Stomach (tissue), 9 donors: ENCODE data around the gene GRK1. TPM values are rescaled to one million over a fixed set of nuclear protein-coding genes. Genes with fewer than 3 reads are reported as not detected.

ENCODE experiments used
- DNase-seq, 2 donors: peaks; one replicate each; pipeline versions ENCODE4 v3.0.0 to v3.0.0-alpha.2; 2013 to 2019
- H3K27ac ChIP-seq, 5 donors: fragments of 200-600 bp in 4 of 5; sonication (generic) in 4 of 5; one replicate each; pipeline ENCODE4 v1.5.1; 2013 to 2019; ENCODE audit warnings: mild to moderate bottlenecking in 1 of 5, moderate library complexity in 1 of 5
- H3K27me3 ChIP-seq, 3 donors: fragments of 200-600 bp; sonication (generic); one replicate each; pipeline ENCODE4 v1.5.1; 2017 to 2019; ENCODE audit warnings: mixed run types in 1 of 3
- H3K36me3 ChIP-seq, 4 donors: fragments of 200-600 bp; sonication (generic); 1 replicate in 3 of 4; 2 replicates in 1 of 4; pipeline ENCODE4 v1.5.1; 2016 to 2019
- H3K4me1 ChIP-seq, 4 donors: fragments of 200-600 bp; sonication (generic); one replicate each; pipeline ENCODE4 v1.5.1; 2016 to 2019
- H3K4me3 ChIP-seq, 4 donors: fragments of 200-600 bp; sonication (generic) in 3 of 4; one replicate each; pipeline ENCODE4 v1.5.1; 2016 to 2019; ENCODE audit warnings: mild to moderate bottlenecking in 1 of 4
- H3K9me3 ChIP-seq, 4 donors: fragments of 200-600 bp; sonication (generic); one replicate each; pipeline ENCODE4 v1.5.1; 2016 to 2019
- EP300 ChIP-seq: sonication (generic); formaldehyde crosslinking; IDR thresholded peaks from one replicate; pipeline ENCODE4 v1.6.1; 2017; ENCODE audit warnings: antibody characterized with exemption
- POLR2A ChIP-seq, 4 donors: fragments of 450-650 bp; IDR thresholded peaks; one replicate each; pipeline ENCODE4 v1.6.1; 2016; ENCODE audit warnings: antibody characterized with exemption in 4 of 4, control low read depth in 2 of 4, mild to moderate bottlenecking in 1 of 4, moderate library complexity in 1 of 4
- POLR2AphosphoS5 ChIP-seq, 3 donors: sonication (generic); formaldehyde crosslinking; IDR thresholded peaks; one replicate each; pipeline ENCODE4 v1.6.1; 2016; ENCODE audit warnings: antibody characterized with exemption in 3 of 3
- WGBS, 5 donors: extraction: QIAGEN DNeasy Blood & Tissue Kit in 3 of 5; methylation state at CpG; one replicate each; pipeline versions ENCODE4 v1.1.5 to v1.1.7; 2013 to 2018; 5-methylcytosine and 5-hydroxymethylcytosine counted together
- intact Hi-C: fragments of 100-400 bp; cut with DNase I; formaldehyde crosslinking; loops from one replicate; pipeline ENCODE4 v1.15.1; 2023; ENCODE audit warnings: low total_unique reads
- polyA plus RNA-seq, 3 donors: library from polyadenylated mRNA; stranded (reverse); fragments of 200-250 nt; gene quantifications; one replicate each; pipeline ENCODE4 v1.2.3, GENCODE V29; 2013
- total RNA-seq, 5 donors: library from RNA; depleted of rRNA; stranded (reverse); fragments of >200 nt; gene quantifications; one replicate each; pipeline versions ENCODE4 v1.1.0 to v1.2.3, GENCODE V29; 2014 to 2016
- TF ChIP-seq, protein P1 (sequence below), 7 experiments: fragments of 450-650 bp in 4 of 7; fragments of 200-600 bp in 3 of 7; sonication (generic) in 3 of 7; IDR thresholded peaks; one replicate each; pipeline ENCODE4 v1.5.1; 2016 to 2019; ENCODE audit warnings: antibody characterized with exemption in 7 of 7, control low read depth in 2 of 7, mild to moderate bottlenecking in 1 of 7
- donor health status: healthy with polysubstance abuse.
- donor health status: Bipolar disorder and iron deficiency.
- donor health status: healthy.

The GRK1 gene
- total and polyA plus RNA-seq, 8 donors, result not detected

DNA sequence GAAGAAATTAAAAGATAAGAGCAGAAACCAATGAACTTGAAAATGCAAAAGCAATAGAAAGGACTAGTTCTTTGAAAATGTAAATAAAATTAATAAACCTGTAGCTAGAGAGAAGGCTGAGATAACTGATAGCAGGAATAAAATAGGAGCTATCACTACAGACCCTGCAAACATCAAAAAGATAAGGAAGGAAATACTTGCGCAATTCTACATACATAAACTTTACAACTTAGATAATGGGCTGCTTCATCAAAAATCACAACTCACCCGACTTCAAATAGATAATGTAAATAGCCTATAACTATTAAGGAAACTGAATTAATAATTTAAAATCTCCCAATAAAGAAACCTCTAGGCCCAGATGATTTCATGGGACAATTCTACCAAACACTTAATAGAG is 5.5 kb upstream of the GRK1 start:
- Histone ChIP-seq H3K36me3 (no peaks in the 10 kb centered on the region), H3K4me1 (peaks cover 22 to 35% (median 25%) of the 10 kb centered on the region in 4 donors), H3K27ac (no peak overlapping the region), H3K27me3 (peaks cover 0 to 15% (median 0%) of the 10 kb centered on the region in 3 donors), H3K9me3 (peaks cover 0 to 14% (median 2%) of the 10 kb centered on the region in 4 donors), H3K4me3 (no peak overlapping the region)
- 48 to 71% (median 61%) methylated on average over 2 of the region's 2 CpGs for WGBS, 5 donors
- no peak for DNase-seq
- intact Hi-C loops, result no loop called here
- TF ChIP-seq EP300 (no peak), POLR2AphosphoS5 (IDR thresholded peaks at IDR 0.05) (no peak), POLR2A (IDR thresholded peaks at IDR 0.05) (no peak)
- TF ChIP-seq, protein P1, sequence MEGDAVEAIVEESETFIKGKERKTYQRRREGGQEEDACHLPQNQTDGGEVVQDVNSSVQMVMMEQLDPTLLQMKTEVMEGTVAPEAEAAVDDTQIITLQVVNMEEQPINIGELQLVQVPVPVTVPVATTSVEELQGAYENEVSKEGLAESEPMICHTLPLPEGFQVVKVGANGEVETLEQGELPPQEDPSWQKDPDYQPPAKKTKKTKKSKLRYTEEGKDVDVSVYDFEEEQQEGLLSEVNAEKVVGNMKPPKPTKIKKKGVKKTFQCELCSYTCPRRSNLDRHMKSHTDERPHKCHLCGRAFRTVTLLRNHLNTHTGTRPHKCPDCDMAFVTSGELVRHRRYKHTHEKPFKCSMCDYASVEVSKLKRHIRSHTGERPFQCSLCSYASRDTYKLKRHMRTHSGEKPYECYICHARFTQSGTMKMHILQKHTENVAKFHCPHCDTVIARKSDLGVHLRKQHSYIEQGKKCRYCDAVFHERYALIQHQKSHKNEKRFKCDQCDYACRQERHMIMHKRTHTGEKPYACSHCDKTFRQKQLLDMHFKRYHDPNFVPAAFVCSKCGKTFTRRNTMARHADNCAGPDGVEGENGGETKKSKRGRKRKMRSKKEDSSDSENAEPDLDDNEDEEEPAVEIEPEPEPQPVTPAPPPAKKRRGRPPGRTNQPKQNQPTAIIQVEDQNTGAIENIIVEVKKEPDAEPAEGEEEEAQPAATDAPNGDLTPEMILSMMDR (IDR thresholded peaks at IDR 0.05), result no peak

DNA sequence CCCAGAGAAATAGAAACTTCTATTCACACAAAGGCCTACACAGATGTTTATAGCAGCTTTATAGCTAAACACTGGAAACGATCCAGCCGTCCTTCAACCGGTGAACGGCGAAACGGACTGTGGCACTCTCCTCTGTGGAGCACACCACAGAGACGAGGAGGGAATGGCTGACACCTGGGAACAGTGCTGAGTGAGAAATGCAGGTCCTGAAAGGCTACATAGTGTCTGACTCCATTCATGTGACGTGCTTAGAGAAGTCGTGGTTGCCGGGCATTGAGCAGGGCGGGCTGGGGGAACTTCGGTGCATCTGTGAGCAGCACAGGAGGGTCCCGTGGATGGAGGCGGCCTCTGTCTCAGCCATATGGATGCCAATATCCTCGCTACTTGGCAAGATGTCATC is 3.1 kb upstream of the GRK1 start:
- DNase-seq, result peak in 1 of 2 donors; percentile 24
- Histone ChIP-seq H3K36me3 (no peaks in the 10 kb centered on the region), H3K9me3 (peaks cover 0 to 14% (median 2%) of the 10 kb centered on the region in 4 donors), H3K4me1 (peaks cover 10 to 21% (median 12%) of the 10 kb centered on the region in 4 donors), H3K27ac (peak overlapping the region in 4 of 5 donors; percentile 1 to 61 (median 37)), H3K27me3 (peaks cover 0 to 12% (median 0%) of the 10 kb centered on the region in 3 donors), H3K4me3 (no peak overlapping the region)
- TF ChIP-seq POLR2AphosphoS5 (IDR thresholded peaks at IDR 0.05) (no peak), EP300 (no peak), POLR2A (IDR thresholded peaks at IDR 0.05) (no peak)
- TF ChIP-seq, protein P1 (IDR thresholded peaks at IDR 0.05), result no peak
- 57 to 74% (median 67%) methylated on average over 15 of the region's 15 CpGs for WGBS, 5 donors
- intact Hi-C loops, result no loop called here

DNA sequence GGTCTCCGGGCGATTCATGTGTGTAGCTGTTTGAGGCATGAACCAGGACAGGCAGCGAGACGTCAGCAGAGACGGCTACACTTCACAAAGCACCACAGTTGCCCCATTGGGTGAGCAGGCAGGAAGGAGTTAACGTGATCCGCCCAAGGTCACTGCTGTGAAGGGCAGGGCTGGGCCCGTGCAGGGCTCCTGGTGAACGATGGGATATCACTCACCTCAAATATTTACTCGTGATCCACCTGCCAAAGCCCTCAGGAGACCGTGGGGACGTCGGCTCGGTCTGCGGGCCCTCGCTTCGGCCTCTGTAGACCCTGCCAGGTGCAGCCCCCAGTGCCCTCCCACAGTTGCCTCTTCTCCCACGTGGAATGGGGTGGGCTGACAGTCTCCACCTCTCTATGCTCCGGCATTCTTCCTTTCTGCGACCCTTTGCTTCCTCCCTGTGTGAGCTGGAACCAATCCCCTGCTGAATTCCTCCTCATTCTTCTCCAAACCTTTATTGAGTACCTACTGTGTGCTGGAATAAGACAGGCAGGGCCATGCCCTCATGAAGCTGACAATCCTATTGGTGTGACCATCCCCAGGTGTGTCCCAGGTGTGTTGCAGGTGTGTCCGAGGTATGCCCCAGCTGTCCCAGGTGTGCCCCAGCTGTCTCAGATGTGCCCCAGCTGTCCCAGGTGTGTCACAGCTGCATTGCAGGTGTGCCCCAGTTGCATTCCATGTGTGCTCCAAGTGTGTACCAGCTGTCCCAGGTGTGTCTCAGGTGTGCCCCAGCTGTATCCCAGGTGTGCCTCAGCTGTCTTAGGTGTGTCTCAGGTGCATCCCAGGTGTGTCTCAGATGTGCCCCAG is 2.0 kb upstream of the GRK1 start:
- Histone ChIP-seq H3K27me3 (peaks cover 0 to 11% (median 0%) of the 10 kb centered on the region in 3 donors), H3K27ac (peak overlapping the region; percentile 13 to 61 (median 45)), H3K9me3 (peaks cover 0 to 14% (median 2%) of the 10 kb centered on the region in 4 donors), H3K4me1 (peaks cover 10 to 21% (median 12%) of the 10 kb centered on the region in 4 donors), H3K36me3 (no peaks in the 10 kb centered on the region), H3K4me3 (no peak overlapping the region)
- TF ChIP-seq POLR2AphosphoS5 (IDR thresholded peaks at IDR 0.05) (peak in 2 of 3 donors; percentile 35 to 47), EP300 (no peak)
- intact Hi-C loops, result no loop called here
- WGBS, 5 donors, result 29 to 72% (median 43%) methylated on average over 14 to 21 of the region's 21 CpGs
- peak; percentile 78 to 80 for DNase-seq

DNA sequence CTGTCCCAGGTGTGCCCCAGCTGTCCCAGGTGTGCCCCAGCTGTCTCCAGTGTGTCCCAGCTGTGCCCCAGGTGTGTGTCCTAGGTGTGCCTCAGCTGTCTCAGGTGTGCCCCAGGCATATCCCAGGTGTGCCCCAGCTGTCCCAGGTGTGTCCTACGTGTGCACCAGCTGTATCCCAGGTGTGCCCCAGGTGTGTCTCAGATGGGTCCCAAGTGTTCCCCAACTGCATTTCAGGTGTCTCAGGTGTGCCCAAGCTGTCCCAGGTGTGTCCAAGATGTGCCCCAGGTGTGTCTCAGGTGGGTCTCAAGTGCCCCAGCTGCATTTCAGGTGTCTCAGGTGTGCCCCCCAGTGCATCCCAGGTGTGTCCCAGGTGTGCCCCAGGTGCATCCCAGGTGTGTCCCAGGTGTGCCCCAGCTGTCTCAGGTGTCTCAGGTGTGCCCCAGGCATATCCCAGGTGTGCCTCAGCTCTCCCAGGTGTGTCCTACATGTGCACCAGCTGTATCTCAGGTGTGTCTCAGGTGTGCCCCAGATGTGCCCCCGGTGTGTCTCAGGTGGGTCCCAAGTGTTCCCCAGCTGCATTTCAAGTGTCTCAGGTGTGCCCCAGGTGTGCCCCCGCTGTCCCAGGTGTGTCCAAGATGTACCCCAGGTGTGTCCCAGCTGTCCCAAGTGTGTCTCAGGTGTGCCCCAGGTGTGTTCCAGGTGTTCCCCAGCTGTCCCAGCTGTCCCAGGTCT is 1.3 kb upstream of the GRK1 start:
- DNase-seq, result peak in 1 of 2 donors; percentile 20
- H3K27ac ChIP-seq, result peak overlapping the region in 1 of 5 donors; percentile 61

More for the DNA sequence above, 1.3 kb upstream of the GRK1 start:
- TF ChIP-seq, protein P1 (IDR thresholded peaks at IDR 0.05), result no peak
- TF ChIP-seq POLR2A (IDR thresholded peaks at IDR 0.05), result no peak
- no peak for TF ChIP-seq POLR2AphosphoS5 (IDR thresholded peaks at IDR 0.05)
- no peak for TF ChIP-seq EP300
- Histone ChIP-seq H3K4me1 (peaks cover 10 to 21% (median 12%) of the 10 kb centered on the region in 4 donors), H3K27me3 (peaks cover 0 to 18% (median 0%) of the 10 kb centered on the region in 3 donors), H3K36me3 (no peaks in the 10 kb centered on the region), H3K9me3 (peaks cover 0 to 12% (median 2%) of the 10 kb centered on the region in 4 donors), H3K4me3 (no peak overlapping the region)
- WGBS, 5 donors, result 86 to 96% (median 90%) methylated on average over 2 to 3 of the region's 3 CpGs
- intact Hi-C loops, result no loop called here
